Measurements from ENCODE around the gene TAS1R1. TPM values are rescaled to one million over a fixed set of nuclear protein-coding genes. Genes with fewer than 3 reads are reported as not detected.

Gene TAS1R1
- polyA plus RNA-seq, 1 donor (not counting 4 experiments of a cell fraction or from before 2014, with no cell fraction given) = not detected

DNA sequence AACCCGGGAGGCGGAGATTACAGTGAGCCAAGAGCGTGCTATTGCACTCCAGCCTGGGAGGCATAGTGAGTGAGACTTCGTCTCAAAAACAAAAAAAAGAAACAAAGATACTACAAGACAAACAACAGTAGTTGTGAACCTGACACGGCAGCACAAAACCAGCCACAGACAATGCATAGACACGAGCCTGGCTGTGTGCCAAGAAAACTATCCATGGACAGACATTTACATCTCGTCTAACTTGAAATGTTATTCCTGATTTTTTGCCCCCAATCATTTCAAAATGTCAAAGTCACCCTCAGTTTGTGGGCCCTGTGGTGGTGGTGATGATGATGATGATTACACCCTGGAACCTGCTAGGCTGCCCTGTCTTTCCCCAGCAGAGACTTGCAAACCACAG, 41.2 kb downstream of the TAS1R1 start:
- no peaks in the 10 kb centered on the region for H3K9me3 ChIP-seq (ENCODE audit: control insufficient read depth, low read depth, low read length)
- dilution Hi-C loops (cut with MboI; ENCODE audit: extremely low pct_ligation_motif_present, low sequenced_read_pairs) = no loop called here
- peaks cover 34% of the 10 kb centered on the region for H3K4me1 ChIP-seq (ENCODE audit: control insufficient read depth, extremely low read depth, insufficient read depth, low read length)
- peaks cover 72% of the 10 kb centered on the region for H4K20me1 ChIP-seq (ENCODE audit: control insufficient read depth, extremely low read depth, insufficient read depth, low read length)
- H3K27ac ChIP-seq (ENCODE audit: control insufficient read depth, insufficient read depth, low read length) = no peak overlapping the region
- peaks cover 90% of the 10 kb centered on the region for H3K79me2 ChIP-seq (ENCODE audit: control insufficient read depth, insufficient read depth, low read length)
- FAIRE-seq (no peak), DNase-seq (ENCODE audit: low read depth, low spot score) (no peak)
- no peak overlapping the region for H3K4me2 ChIP-seq (ENCODE audit: control insufficient read depth, extremely low read depth, insufficient read depth, low read depth, low read length)
- peaks cover 57 to 77% of the 10 kb centered on the region in 2 experiments for H3K36me3 ChIP-seq (ENCODE audit: control insufficient read depth in 2 of 2, extremely low read depth in 1 of 2, insufficient read depth in 2 of 2, low read length in 2 of 2)
- TF ChIP-seq CTCF (optimal IDR thresholded peaks at IDR 0.05 in 1 of 3, IDR thresholded peaks at IDR 0.05 in 1 of 3, conservative IDR thresholded peaks at IDR 0.05 in 1 of 3; ENCODE audit: extremely low read depth in 1 of 3, insufficient read depth in 2 of 3, low read length in 3 of 3) = no peak
- no peak for TF ChIP-seq EZH2 (IDR thresholded peaks at IDR 0.05; ENCODE audit: low read length)
- H2AFZ ChIP-seq (ENCODE audit: control insufficient read depth, low read length) = no peak overlapping the region
- H3K27me3 ChIP-seq (ENCODE audit: control insufficient read depth, extremely low read depth, insufficient read depth, low read length) = no peaks in the 10 kb centered on the region
- H3K4me3 ChIP-seq (ENCODE audit: control insufficient read depth in 2 of 3, extremely low read depth in 1 of 3, insufficient read depth in 2 of 3, low read depth in 1 of 3, low read length in 3 of 3) = no peak overlapping the region
- H3K9me1 ChIP-seq (ENCODE audit: control insufficient read depth, extremely low read depth, insufficient read depth, low read length) = peaks cover 6% of the 10 kb centered on the region
- no peak overlapping the region for H3K9ac ChIP-seq (ENCODE audit: control insufficient read depth, extremely low read depth, insufficient read depth, low read length)

DNA sequence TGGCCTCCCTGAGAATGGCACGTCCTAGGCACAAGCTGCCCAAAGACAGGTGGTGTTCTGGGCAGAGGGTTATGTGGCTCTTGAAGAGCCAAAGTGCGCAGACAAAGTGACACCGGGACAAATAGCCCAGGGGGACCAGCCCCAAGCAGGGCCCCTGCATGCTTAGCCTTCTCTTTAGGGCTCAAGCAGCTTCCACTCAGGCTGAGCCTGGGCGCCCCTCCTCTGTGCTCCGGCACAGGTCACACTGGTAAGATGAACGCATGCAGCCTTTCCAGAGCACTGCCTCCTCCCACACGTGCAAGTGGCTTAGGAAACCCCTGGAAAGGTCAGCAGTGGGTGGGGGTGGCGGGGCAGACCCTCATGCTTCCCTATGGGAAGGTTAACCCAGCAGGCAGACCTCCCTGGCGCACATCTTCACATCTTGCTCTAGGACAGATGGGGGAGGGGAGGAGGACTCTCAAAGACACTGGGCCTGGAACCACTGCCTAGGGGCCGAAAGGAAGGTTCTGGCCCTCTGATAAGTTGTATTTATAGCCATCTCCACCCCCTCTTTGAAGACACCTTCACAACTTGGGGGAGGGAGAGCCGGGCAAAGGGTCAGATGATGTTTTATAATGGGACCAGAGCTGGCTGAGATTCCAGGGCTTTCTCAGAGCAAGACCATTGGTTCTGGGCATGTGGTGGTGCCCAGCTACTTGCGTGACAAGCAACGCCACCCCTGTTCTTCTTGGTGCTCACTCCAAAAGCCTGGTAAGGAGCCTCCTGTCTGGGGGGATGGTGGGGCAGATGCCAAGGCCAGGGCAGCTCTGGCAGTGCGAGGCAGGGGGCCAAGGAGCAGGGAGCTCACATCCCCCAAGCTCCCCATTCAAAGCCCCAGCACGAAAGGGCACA, 42.0 kb downstream of the TAS1R1 start:
- H3K9ac ChIP-seq (ENCODE audit: control insufficient read depth, extremely low read depth, insufficient read depth, low read length) = peak overlapping the region; percentile 28
- FAIRE-seq = no peak
- H3K9me1 ChIP-seq (ENCODE audit: control insufficient read depth, extremely low read depth, insufficient read depth, low read length) = peaks cover 6% of the 10 kb centered on the region
- peaks cover 92% of the 10 kb centered on the region for H3K79me2 ChIP-seq (ENCODE audit: control insufficient read depth, insufficient read depth, low read length)
- H3K4me1 ChIP-seq (ENCODE audit: control insufficient read depth, extremely low read depth, insufficient read depth, low read length) = peaks cover 34% of the 10 kb centered on the region
- peaks cover 68% of the 10 kb centered on the region for H4K20me1 ChIP-seq (ENCODE audit: control insufficient read depth, extremely low read depth, insufficient read depth, low read length)
- peak overlapping the region in 1 of 3 experiments; percentile 13 for H3K4me3 ChIP-seq (ENCODE audit: control insufficient read depth in 2 of 3, extremely low read depth in 1 of 3, insufficient read depth in 2 of 3, low read depth in 1 of 3, low read length in 3 of 3)
- no peaks in the 10 kb centered on the region for H3K9me3 ChIP-seq (ENCODE audit: control insufficient read depth, low read depth, low read length)
- H2AFZ ChIP-seq (ENCODE audit: control insufficient read depth, low read length) = no peak overlapping the region
- no peak for DNase-seq (ENCODE audit: low read depth, low spot score)
- TF ChIP-seq CTCF (optimal IDR thresholded peaks at IDR 0.05 in 1 of 3, IDR thresholded peaks at IDR 0.05 in 1 of 3, conservative IDR thresholded peaks at IDR 0.05 in 1 of 3; ENCODE audit: extremely low read depth in 1 of 3, insufficient read depth in 2 of 3, low read length in 3 of 3) (no peak), EZH2 (IDR thresholded peaks at IDR 0.05; ENCODE audit: low read length) (no peak)
- dilution Hi-C loops (cut with MboI; ENCODE audit: extremely low pct_ligation_motif_present, low sequenced_read_pairs) = no loop called here
- peaks cover 54 to 69% of the 10 kb centered on the region in 2 experiments for H3K36me3 ChIP-seq (ENCODE audit: control insufficient read depth in 2 of 2, extremely low read depth in 1 of 2, insufficient read depth in 2 of 2, low read length in 2 of 2)
- no peak overlapping the region for H3K27ac ChIP-seq (ENCODE audit: control insufficient read depth, insufficient read depth, low read length)
- no peak overlapping the region for H3K4me2 ChIP-seq (ENCODE audit: control insufficient read depth, extremely low read depth, insufficient read depth, low read depth, low read length)
- H3K27me3 ChIP-seq (ENCODE audit: control insufficient read depth, extremely low read depth, insufficient read depth, low read length) = no peaks in the 10 kb centered on the region
